Activated T-helper 17 cell treated with anti-CD3 and anti-CD28 coated beads, Interleukin-2, amount 50 U/mL, for 72 hours (primary cell): ENCODE data around the gene BACE2. TPM values are rescaled to one million over a fixed set of nuclear protein-coding genes. Genes with fewer than 3 reads are reported as not detected.
"Not testable (repeated sequence)": the region's sequence is repeated elsewhere in the genome, so short reads cannot be mapped to it uniquely, and the experiment has no call there.

ENCODE experiments used
- ATAC-seq: fragments of 150-1000 bp; cut with Tn5 transposase; replicated peaks from 2 replicates; pipeline ENCODE4 v1.10.0; 2021; ENCODE audit warnings: mild to moderate bottlenecking, moderate library complexity
- H3K27ac Mint-ChIP-seq: one replicate; pipeline ENCODE4 v1.8.0; 2022; ENCODE audit warnings: mixed read lengths
- H3K27me3 Mint-ChIP-seq: one replicate; pipeline ENCODE4 v1.8.0; 2022; ENCODE audit warnings: mixed read lengths
- H3K36me3 Mint-ChIP-seq: one replicate; pipeline ENCODE4 v1.8.0; 2022; ENCODE audit warnings: low read depth, mild to moderate bottlenecking, mixed read lengths
- H3K4me1 Mint-ChIP-seq: one replicate; pipeline ENCODE4 v1.8.0; 2022; ENCODE audit warnings: mixed read lengths
- H3K4me3 Mint-ChIP-seq: one replicate; pipeline ENCODE4 v1.8.0; 2022; ENCODE audit warnings: mild to moderate bottlenecking, mixed read lengths
- H3K9me3 Mint-ChIP-seq: one replicate; pipeline ENCODE4 v1.8.0; 2022; ENCODE audit warnings: mixed read lengths
- total RNA-seq, 2 donors: library from RNA; stranded (reverse); gene quantifications; one replicate each; pipeline ENCODE4 v1.2.3, GENCODE V29; 2022

BACE2 gene
- total RNA-seq, 2 donors from 2014 or later, result 0.52 TPM; not detected in 1

DNA sequence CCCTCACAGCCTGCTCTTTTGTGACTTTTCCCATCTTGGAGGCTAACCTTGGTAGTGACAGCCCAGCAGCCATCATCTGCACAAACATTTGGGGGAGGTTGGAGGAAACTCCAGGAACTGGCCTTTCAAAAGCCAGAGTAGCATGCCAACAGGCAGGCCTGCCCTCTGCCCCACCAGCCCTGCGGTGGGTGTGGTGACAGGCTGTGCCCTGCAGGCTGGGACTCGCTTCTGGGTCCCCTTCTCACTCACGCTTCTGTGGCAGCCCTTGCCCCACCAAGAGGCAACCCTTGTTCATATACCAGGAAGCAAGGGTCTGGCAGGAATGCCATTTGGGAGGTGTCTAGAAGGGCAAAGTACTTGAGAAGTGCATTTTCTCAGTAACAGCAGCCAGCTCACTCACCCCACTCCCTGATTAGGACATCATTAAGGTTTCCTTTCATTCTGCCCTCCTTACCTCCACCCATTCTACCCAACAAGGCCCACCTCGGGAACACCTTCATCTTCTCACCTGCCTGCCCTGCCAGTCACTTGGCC, 127.8 kb downstream of the BACE2 start:
- peaks cover 34% of the 10 kb centered on the region for H3K27me3 Mint-ChIP-seq
- ATAC-seq, result no peak
- H3K36me3 Mint-ChIP-seq, result no peaks in the 10 kb centered on the region
- H3K27ac Mint-ChIP-seq, result no peak overlapping the region
- no peaks in the 10 kb centered on the region for H3K9me3 Mint-ChIP-seq
- H3K4me1 Mint-ChIP-seq, result no peaks in the 10 kb centered on the region
- no peak overlapping the region for H3K4me3 Mint-ChIP-seq

DNA sequence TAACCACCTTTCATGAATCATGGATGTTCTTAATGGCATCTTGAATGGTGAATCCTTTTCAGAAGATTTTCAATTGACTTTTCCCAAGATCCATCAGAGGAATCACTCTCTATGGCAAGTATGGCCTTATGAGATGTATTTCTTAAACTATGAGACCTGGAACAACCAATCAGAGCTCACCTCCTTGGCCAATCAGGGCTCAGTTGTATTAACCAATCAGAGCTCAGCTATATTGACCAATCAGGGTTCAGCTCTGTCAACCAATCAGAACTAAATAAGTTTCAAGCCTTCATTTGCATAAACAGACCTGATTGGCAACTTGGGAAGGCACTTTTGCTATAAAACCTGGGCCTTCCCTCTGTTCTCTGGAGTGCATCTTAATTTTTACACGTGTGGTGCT, 135.0 kb downstream of the BACE2 start:
- Mint-ChIP-seq H3K4me3 (no peak overlapping the region), H3K27ac (no peak overlapping the region), H3K4me1 (no peaks in the 10 kb centered on the region), H3K9me3 (peaks cover 4% of the 10 kb centered on the region), H3K27me3 (peaks cover 12% of the 10 kb centered on the region), H3K36me3 (no peaks in the 10 kb centered on the region)
- ATAC-seq, result no peak

DNA sequence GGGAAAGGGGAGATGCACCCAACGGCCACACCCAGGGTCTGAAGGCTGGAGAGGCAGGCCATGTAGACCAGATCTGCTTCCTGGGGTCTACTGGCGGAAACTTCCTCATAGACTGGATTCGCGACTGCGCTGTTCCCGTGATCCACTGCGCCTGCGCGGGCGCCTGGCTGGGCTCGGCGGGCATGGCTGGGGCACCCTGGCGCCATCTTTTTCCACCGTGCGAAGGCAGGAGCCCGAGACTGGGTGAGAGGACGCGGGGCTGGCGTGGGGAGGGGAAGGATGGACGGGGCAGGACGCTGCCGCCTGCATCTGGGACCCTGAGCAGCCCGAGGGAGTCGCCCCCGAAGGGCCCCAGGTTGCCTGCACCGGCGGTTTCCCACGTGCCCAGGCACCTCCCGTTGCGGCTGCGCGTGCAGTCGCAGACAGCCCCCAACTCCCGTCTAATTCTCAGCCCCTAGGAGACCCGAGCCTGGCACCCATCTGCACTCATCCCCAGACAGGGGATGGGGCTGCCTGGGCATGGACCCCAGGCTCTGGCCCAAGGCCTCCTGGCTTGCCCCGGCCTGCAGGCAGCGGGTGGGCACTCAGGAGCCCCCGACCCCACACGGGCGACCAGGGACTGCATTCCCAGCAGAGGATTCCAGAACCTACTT, 136.2 kb downstream of the BACE2 start:
- Mint-ChIP-seq H3K4me3 (no peak overlapping the region), H3K27ac (no peak overlapping the region), H3K36me3 (no peaks in the 10 kb centered on the region), H3K27me3 (peaks cover 4% of the 10 kb centered on the region), H3K4me1 (no peaks in the 10 kb centered on the region), H3K9me3 (peaks cover 4% of the 10 kb centered on the region)
- ATAC-seq, result no peak

DNA sequence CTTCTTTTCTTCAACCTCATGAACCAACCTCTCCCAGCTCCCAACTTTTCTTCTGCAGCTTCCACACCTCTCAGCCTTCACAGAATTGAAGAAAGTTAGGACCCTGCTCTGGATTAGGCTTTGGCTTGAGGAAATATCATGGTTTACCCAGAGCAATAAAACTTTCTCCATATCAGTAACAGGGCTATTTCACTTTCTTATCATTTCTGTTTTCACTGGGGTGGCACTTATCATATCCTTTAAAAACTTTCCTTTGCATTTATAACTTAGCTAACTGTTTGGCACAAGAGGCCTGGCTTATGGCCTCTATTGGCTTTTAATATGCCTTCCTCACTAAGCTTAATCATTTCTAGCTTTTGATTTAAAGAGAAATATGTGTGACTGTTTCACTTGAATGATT, 139.3 kb downstream of the BACE2 start:
- Mint-ChIP-seq H3K4me1 (no peaks in the 10 kb centered on the region), H3K9me3 (peaks cover 4% of the 10 kb centered on the region), H3K27me3 (peaks cover 7% of the 10 kb centered on the region), H3K36me3 (no peaks in the 10 kb centered on the region), H3K4me3 (no peak overlapping the region), H3K27ac (no peak overlapping the region)
- ATAC-seq, result no peak

DNA sequence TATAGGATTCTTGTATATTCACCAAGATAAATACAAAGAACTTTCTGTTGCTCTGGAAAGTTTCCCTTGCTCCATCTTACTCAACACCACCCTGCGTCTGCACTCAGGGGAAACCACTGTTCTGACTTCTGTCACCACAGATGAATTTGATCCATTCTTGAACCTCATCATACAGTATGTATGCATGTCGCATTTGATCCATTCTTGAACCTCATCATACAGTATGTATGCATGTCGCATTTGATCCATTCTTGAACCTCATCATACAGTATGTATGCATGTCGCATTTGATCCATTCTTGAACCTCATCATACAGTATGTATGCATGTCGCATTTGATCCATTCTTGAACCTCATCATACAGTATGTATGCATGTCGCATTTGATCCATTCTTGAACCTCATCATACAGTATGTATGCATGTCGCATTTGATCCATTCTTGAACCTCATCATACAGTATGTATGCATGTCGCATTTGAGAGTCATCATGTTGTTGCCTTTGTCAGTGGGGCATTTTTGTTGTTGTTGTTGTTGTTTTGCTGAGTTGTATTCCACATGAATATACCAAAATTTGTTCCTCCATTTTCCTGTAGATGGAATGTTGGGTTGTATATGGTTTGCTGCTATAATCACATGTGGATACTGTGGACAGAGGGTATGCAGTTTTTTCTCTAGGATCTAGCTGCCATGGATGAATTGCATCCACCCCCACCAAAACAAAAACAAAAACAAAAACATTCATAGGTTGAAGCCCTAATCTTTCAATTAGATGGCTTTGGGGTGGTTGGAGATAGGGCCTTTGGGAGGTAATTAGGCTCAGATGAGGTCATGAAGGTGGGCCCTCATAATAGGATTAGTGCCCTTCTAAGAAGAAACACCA, 145.6 kb downstream of the BACE2 start:
- not testable (repeated sequence) for ATAC-seq

DNA sequence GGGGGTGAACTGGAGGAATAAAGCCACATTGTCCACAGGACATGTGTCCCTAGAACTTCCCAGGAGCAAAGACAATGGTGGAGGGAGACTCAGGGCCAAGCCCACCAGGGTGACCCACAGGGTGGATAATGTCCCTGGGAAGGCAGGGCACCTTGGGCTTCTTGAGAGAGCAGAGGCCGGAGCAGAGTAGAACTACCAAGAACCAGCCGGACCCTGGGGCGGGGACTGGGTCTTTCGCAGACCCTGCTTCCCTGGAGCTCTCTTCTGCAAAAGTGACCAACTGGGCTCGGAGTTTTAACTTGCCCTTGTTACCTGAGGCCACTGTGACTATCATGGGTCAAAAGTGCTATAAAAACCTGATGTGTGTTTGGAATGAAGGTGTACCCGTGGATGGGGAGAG, 147.8 kb downstream of the BACE2 start:
- no peaks in the 10 kb centered on the region for H3K4me1 Mint-ChIP-seq
- peaks cover 30% of the 10 kb centered on the region for H3K27me3 Mint-ChIP-seq
- ATAC-seq, result no peak

More for the DNA sequence above, 145.6 kb downstream of the BACE2 start:
- H3K9me3 Mint-ChIP-seq, H3K4me1 Mint-ChIP-seq, H3K36me3 Mint-ChIP-seq, H3K27ac Mint-ChIP-seq, H3K4me3 Mint-ChIP-seq: not testable (repeated sequence)
- H3K27me3 Mint-ChIP-seq, result peaks cover 30% of the 10 kb centered on the region

DNA sequence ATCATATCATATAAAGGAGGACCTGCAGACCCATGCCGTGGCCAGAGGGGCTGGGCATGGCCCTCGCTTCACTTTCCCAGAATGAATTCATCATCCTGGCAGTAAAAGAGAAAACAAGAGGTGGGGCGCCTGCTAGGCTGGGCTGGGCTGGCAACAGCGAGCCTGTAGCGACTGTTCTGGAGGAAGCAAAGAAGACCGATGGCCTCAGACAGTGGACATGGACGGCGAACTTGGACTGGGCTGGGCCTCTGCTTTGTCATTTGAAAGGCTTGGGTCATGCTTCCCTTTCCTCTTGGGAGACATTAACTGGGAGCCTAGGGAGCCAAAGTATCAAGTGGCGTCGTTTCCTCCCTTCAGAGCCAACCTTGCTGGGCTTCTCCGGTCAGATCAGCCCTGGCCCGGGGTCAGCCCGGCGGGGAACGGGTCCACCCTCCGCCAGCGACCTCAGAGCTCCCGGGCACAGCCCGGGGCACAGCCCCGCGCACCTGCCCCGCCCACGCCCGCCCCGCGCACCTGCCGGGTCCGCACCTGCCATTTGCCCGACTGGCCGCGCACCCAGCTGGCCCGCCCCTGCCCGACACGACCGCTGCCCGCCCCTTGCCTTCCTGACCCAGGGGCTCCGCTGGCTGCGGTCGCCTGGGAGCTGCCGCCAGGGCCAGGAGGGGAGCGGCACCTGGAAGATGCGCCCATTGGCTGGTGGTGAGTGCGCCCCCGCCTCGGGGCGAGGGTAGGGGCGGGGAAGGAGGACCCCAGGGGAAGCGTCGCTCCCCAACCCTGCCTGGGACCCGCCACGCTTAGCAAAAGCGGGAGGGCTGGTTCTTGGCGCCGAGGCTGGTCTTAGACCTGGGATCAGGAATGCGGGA, 148.5 kb downstream of the BACE2 start, which contains the start of gene FAM3B:
Gene FAM3B, plus strand, starts transcription at position 602 of the 863 bp plus-strand sequence. Its CDS starts 79 bp downstream, at position 681.
- H3K36me3 Mint-ChIP-seq, result no peaks in the 10 kb centered on the region
- H3K27ac Mint-ChIP-seq, result no peak within 1 kb of the TSS
- H3K27me3 Mint-ChIP-seq, result peaks cover 33% of the 10 kb centered on the region
- H3K4me3 Mint-ChIP-seq, result no peak within 1 kb of the TSS
- H3K4me1 Mint-ChIP-seq, result no peaks in the 10 kb centered on the region
- H3K9me3 Mint-ChIP-seq, result no peaks in the 10 kb centered on the region
- ATAC-seq, result no peak

More for the DNA sequence above, 147.8 kb downstream of the BACE2 start:
- no peak overlapping the region for H3K27ac Mint-ChIP-seq
- H3K36me3 Mint-ChIP-seq, result no peaks in the 10 kb centered on the region
- H3K4me3 Mint-ChIP-seq, result no peak overlapping the region
- no peaks in the 10 kb centered on the region for H3K9me3 Mint-ChIP-seq

DNA sequence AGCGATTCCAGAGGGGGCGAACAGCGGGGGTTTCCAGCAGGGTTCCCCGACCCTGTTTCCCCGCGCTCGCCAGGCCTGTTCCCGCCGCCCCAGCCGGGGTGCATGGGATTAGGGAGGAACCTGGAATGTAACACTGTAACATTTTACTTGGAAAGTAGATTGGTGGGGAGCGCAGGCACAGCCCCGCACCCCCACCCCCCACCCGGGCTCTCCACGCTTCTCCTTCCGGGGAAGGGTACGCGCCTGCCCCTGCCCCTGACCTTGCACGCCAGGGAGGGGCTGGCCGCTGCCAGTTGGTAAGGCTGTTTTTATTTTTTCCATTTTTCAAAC, 149.1 kb downstream of the BACE2 start:
- no peaks in the 10 kb centered on the region for H3K9me3 Mint-ChIP-seq

DNA sequence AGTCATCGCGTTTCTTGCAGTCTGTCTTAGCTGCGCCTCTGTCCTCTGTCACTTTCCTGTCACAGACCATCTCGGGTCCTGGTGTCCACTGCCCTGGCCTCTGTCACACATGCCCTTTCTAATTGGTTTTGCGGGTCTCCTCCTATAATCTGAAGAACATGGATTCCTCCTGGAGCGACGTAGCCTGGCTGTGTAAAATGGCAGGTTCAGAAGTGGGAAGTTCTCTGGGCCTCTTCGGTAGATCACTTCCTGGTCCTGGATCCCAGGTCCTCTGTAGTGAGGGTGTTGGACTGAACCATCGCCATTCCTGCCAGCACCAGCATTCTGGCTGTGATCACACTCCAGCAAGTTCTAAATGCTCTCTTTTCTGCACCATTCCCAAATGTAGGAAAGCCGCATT, 149.5 kb downstream of the BACE2 start:
- Mint-ChIP-seq H3K9me3 (no peaks in the 10 kb centered on the region), H3K4me3 (no peak overlapping the region), H3K4me1 (peaks cover 5% of the 10 kb centered on the region), H3K27ac (no peak overlapping the region), H3K27me3 (peaks cover 36% of the 10 kb centered on the region), H3K36me3 (no peaks in the 10 kb centered on the region)
- ATAC-seq, result no peak

More for the DNA sequence above, 149.1 kb downstream of the BACE2 start:
- H3K27ac Mint-ChIP-seq, result no peak overlapping the region
- no peak for ATAC-seq
- no peak overlapping the region for H3K4me3 Mint-ChIP-seq
- peaks cover 4% of the 10 kb centered on the region for H3K4me1 Mint-ChIP-seq
- no peaks in the 10 kb centered on the region for H3K36me3 Mint-ChIP-seq
- peaks cover 38% of the 10 kb centered on the region for H3K27me3 Mint-ChIP-seq

DNA sequence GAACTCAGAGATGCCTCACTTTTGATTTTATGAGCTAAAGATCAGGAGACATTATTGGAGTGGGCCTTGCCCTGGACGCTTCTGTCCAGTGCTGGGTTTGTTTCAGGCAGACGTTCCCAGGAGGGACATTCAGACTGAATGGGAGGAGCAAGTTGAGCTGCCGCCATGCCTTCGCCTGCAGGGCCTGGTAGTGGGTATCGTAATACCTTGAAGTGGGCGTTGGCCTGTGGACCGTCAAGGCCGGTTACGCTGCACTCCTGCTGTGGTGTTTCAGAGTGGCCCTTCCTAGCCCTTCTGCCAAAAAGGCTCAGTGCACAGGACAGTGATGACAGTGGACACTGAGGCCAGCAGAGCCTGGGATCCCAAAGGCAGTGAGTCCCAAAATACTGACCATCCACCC, 150.3 kb downstream of the BACE2 start:
- H3K36me3 Mint-ChIP-seq, result no peaks in the 10 kb centered on the region
- peaks cover 5% of the 10 kb centered on the region for H3K4me1 Mint-ChIP-seq
- no peak overlapping the region for H3K4me3 Mint-ChIP-seq
- no peak for ATAC-seq
- no peak overlapping the region for H3K27ac Mint-ChIP-seq
- no peaks in the 10 kb centered on the region for H3K9me3 Mint-ChIP-seq
- H3K27me3 Mint-ChIP-seq, result peaks cover 33% of the 10 kb centered on the region

DNA sequence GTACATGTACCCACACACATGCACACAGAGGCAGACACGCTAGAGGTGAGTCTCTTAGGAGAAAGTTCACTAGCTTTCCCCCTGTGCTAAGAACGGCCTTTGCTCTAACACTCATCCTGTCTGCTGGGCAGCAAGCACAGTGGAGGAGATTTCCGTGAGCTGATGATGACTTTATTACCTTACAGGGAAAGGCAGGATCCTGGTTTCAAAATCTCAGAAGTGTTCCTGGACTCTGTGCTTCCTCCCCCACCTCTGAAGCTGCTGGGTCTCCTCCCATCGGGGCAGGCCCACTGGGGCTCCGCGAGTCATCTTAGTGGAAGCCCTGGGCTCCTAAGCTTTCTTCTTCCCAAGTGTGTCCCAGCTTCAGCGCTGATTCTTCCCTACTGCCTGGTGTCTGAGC, 151.3 kb downstream of the BACE2 start:
- peaks cover 33% of the 10 kb centered on the region for H3K27me3 Mint-ChIP-seq
- H3K36me3 Mint-ChIP-seq, result no peaks in the 10 kb centered on the region
- no peak for ATAC-seq
- H3K27ac Mint-ChIP-seq, result no peak overlapping the region
- no peak overlapping the region for H3K4me3 Mint-ChIP-seq
- H3K9me3 Mint-ChIP-seq, result no peaks in the 10 kb centered on the region
- peaks cover 5% of the 10 kb centered on the region for H3K4me1 Mint-ChIP-seq

DNA sequence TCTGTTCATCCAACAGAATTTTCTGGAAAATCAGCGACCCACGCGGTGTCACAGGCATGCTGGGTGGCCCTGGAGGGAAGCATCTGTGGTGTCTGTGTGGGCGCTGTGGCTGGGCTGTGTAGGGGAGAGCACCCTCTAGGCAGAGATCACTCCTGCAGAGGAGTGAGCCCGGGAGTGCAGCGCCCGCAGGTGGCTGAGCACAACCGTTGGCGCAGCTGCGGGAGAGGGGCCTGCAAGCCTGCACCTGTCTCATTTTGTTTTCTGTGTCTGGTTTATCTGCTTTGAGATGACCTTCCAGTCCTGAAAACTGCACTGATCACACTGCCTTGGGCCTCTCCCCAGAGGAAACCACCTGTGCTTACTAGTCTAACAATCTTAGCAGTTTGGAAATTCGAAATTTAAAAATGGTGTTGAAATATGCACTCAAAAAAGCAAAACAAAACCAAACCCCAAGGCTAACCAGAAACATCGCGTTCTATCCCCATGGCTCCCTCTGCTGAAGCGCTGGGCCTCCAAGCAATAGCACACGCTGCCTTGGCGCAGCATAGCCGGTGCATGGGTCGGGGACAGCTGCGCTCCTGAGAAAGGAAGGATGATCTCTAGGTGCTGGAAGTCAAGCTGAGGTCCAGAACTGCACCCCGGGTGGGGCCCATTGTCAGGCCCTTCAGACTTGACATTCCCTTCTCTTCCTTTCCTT, 153.4 kb downstream of the BACE2 start:
- ATAC-seq, result peak; percentile 24
- peaks cover 5% of the 10 kb centered on the region for H3K4me1 Mint-ChIP-seq

DNA sequence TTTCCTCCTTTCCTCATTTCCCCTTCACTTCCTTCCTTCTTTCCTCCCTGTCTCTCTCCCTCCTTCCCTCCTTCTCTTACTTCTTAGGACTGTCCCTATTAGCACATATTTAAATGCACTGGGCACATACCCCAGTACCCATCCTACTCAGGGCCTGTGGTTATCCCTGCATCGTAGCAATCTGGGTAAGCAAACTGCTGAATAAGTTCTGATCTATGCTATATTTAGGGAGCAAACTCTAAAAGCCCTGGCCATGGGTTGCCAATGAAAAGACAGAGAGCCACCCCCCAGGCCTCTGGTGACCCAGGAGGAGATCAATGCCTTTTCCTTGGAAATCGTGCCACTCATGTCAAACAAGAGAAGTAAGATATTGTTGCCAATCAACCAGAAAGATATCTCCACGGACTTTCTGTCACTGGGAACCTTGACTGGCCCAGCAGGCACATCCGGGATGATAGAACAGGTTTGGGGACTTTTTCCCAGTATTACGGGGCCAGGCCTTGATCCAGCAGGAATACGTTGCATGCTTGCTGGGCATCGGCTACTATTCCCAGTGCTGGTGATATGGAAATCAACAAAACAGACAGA, 154.0 kb downstream of the BACE2 start:
- Mint-ChIP-seq H3K4me1 (peaks cover 5% of the 10 kb centered on the region), H3K9me3 (no peaks in the 10 kb centered on the region), H3K4me3 (no peak overlapping the region), H3K27me3 (peaks cover 17% of the 10 kb centered on the region), H3K36me3 (no peaks in the 10 kb centered on the region), H3K27ac (no peak overlapping the region)
- no peak for ATAC-seq

More for the DNA sequence above, 153.4 kb downstream of the BACE2 start:
- H3K27ac Mint-ChIP-seq, result no peak overlapping the region
- peaks cover 17% of the 10 kb centered on the region for H3K27me3 Mint-ChIP-seq
- H3K9me3 Mint-ChIP-seq, result no peaks in the 10 kb centered on the region
- no peak overlapping the region for H3K4me3 Mint-ChIP-seq
- no peaks in the 10 kb centered on the region for H3K36me3 Mint-ChIP-seq
